Activated CD8-positive, alpha-beta T cell treated with anti-CD3 and anti-CD28 coated beads for 36 hours (primary cell): ENCODE data around the gene RGS9. TPM values are rescaled to one million over a fixed set of nuclear protein-coding genes. Genes with fewer than 3 reads are reported as not detected.
A peak's percentile ranks its signal among the peaks of the same experiment; 100 is the strongest.

Source experiments
- ATAC-seq: fragments of 200-7000 bp; cut with Tn5 transposase; one replicate; pipeline ENCODE4 v1.10.0; 2021; ENCODE audit warnings: mild to moderate bottlenecking, moderate library complexity
- CTCF ChIA-PET: fragments of 350-600 bp; sonication (Branson Sonifier 250); formaldehyde crosslinking; loops from one replicate; lab custom pipeline; 2021; ENCODE audit warnings: antibody characterized with exemption; lab: Charles Lee
- POLR2A ChIA-PET: fragments of 350-600 bp; sonication (Branson Sonifier 250); formaldehyde crosslinking; loops from one replicate; lab custom pipeline; 2021; ENCODE audit warnings: antibody characterized with exemption; lab: Charles Lee
- DNase-seq: peaks from one replicate; pipeline ENCODE4 v3.0.0-alpha.2; 2020
- H3K27ac Mint-ChIP-seq: one replicate; pipeline ENCODE4 v1.8.0; 2021; ENCODE audit warnings: mild to moderate bottlenecking, mixed read lengths
- H3K27me3 Mint-ChIP-seq: one replicate; pipeline ENCODE4 v1.8.0; 2021; ENCODE audit warnings: mixed read lengths
- H3K36me3 Mint-ChIP-seq: one replicate; pipeline ENCODE4 v1.8.0; 2021; ENCODE audit warnings: low read depth, mixed read lengths
- H3K4me1 Mint-ChIP-seq: one replicate; pipeline ENCODE4 v1.8.0; 2021; ENCODE audit warnings: low read depth, mixed read lengths
- H3K4me3 Mint-ChIP-seq: one replicate; pipeline ENCODE4 v1.8.0; 2021; ENCODE audit warnings: mild to moderate bottlenecking, moderate library complexity, mixed read lengths
- H3K9me3 Mint-ChIP-seq: one replicate; pipeline ENCODE4 v1.8.0; 2021; ENCODE audit warnings: mixed read lengths
- intact Hi-C: fragments of 100-400 bp; cut with micrococcal nuclease; formaldehyde crosslinking; loops from one replicate; pipeline ENCODE4 v1.10.0; 2022
- total RNA-seq, 2 experiments: library from RNA; stranded (reverse); gene quantifications; one replicate each; pipeline ENCODE4 v1.2.3, GENCODE V29; 2021
- TF ChIP-seq, protein P1 (sequence below): fragments of 200-600 bp; IDR thresholded peaks from one replicate; pipeline ENCODE4 v1.8.0; 2022; ENCODE audit warnings: antibody characterized with exemption, mild to moderate bottlenecking

The RGS9 gene
- total RNA-seq, 2 experiments from 2014 or later = 1.3 to 1.9 TPM

DNA sequence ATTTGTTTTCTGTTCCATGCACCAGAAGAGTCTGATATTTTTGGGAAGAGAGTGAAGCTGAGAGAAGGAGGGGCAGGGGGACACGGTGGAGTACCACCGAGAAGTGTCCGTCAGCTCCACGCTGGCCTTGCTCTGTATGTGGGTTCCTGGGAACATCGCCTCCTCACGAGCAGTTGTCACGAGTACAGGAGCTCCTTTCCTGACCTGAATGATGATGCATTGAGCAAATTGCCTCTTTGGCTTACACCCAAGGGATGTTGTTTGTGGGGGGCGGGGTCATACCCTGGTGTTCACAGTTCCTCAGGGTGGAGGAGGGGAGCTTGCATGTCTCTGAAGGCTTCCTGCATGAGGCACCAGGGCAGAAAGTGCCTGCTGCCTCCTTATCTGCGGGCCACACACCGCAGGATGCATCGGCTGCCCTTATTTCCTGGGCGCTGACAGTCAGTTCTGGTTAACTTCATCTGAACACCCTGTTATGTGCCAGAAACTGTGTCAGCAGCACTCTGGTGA lies 36.2 kb downstream of the RGS9 start:
- peak; percentile 96 for ATAC-seq
- no peaks in the 10 kb centered on the region for H3K27me3 Mint-ChIP-seq
- peak; percentile 83 for DNase-seq
- TF ChIP-seq, protein P1, sequence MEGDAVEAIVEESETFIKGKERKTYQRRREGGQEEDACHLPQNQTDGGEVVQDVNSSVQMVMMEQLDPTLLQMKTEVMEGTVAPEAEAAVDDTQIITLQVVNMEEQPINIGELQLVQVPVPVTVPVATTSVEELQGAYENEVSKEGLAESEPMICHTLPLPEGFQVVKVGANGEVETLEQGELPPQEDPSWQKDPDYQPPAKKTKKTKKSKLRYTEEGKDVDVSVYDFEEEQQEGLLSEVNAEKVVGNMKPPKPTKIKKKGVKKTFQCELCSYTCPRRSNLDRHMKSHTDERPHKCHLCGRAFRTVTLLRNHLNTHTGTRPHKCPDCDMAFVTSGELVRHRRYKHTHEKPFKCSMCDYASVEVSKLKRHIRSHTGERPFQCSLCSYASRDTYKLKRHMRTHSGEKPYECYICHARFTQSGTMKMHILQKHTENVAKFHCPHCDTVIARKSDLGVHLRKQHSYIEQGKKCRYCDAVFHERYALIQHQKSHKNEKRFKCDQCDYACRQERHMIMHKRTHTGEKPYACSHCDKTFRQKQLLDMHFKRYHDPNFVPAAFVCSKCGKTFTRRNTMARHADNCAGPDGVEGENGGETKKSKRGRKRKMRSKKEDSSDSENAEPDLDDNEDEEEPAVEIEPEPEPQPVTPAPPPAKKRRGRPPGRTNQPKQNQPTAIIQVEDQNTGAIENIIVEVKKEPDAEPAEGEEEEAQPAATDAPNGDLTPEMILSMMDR = no peak
- no peak overlapping the region for H3K4me3 Mint-ChIP-seq
- no peak overlapping the region for H3K27ac Mint-ChIP-seq
- CTCF ChIA-PET = interaction anchor here (1.2 to 2.2 kb wide), 4 partner anchors 9 to 254 kb away, joined by 3 to 4 read pairs (median 4); partner anchors contain the start of gene LRRC37A3
- POLR2A ChIA-PET = interaction anchor here (1.3 kb wide), 1 partner anchor 10 kb away, joined by 4 read pairs; no protein-coding TSS in a partner anchor
- H3K4me1 Mint-ChIP-seq = peaks cover 13% of the 10 kb centered on the region
- no peaks in the 10 kb centered on the region for H3K9me3 Mint-ChIP-seq
- no peaks in the 10 kb centered on the region for H3K36me3 Mint-ChIP-seq
- intact Hi-C loops = no loop called here

DNA sequence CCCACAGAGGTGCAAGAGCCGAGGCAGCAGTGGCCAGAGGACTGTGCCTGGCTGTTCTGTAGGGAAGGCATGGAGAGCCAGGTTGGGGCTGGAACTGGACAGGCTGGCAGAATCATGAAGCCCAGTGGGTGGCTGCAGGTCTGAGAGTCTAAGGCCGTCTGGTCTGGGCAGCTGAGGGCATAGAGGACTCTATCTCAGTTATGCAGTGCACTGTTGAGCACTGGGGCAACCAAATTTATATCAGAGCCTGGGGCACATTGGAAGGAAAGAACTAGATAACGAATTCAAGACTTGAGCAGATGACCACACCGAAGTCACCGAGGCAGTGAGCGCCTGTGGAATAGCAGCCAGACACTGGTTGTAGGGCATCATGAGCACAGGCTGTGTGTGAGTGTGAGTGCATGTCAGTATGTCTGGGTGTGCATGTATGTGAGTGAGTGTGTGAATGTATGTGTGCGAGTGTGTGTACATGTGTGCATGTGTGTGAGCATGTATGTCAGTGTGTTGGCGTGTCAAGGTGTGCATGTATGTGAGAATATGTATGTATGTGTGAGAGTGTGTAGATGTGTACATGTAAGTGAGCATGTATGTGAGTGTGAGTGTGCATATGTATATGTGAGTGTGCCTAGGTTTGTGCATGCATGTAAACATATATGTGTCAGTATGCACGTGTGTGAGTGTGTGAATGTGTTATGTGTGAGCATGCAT lies 37.0 kb downstream of the RGS9 start:
- ATAC-seq (peak; percentile 5), DNase-seq (no peak)
- TF ChIP-seq, protein P1 = no peak
- no peaks in the 10 kb centered on the region for H3K36me3 Mint-ChIP-seq
- H3K4me3 Mint-ChIP-seq = no peak overlapping the region
- ChIA-PET POLR2A (interaction anchor here (1.3 kb wide), 1 partner anchor 9 kb away, joined by 4 read pairs; no protein-coding TSS in a partner anchor), CTCF (interaction anchor here (1.3 kb wide), 1 partner anchor 255 kb away, joined by 3 read pairs; the partner anchor contains the start of gene LRRC37A3)
- intact Hi-C loops = no loop called here
- no peaks in the 10 kb centered on the region for H3K27me3 Mint-ChIP-seq
- no peaks in the 10 kb centered on the region for H3K9me3 Mint-ChIP-seq
- H3K27ac Mint-ChIP-seq = no peak overlapping the region
- H3K4me1 Mint-ChIP-seq = peaks cover 19% of the 10 kb centered on the region

DNA sequence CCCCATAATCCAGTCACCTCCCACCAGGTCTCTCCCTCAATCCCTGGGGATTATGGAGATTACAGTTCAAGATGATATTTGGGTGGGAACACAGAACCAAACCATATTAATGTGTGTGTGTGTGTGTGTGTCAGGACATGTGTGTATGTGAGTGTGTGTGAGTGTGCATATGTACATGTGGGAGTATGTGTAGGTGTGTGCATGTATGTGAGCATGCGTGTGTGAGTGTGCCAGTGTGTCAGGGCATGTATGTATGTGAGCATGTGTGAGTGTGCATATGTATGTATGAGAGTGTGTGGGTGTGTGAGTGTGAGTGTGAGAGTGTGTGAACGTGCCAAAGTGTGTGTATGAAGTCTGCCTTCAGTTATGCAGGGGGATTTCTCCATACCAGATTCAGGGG lies 37.8 kb downstream of the RGS9 start:
- no peak for DNase-seq
- peaks cover 27% of the 10 kb centered on the region for H3K4me1 Mint-ChIP-seq
- intact Hi-C loops = no loop called here
- POLR2A ChIA-PET = no interaction called here
- no peaks in the 10 kb centered on the region for H3K9me3 Mint-ChIP-seq
- no peak for ATAC-seq
- no peak overlapping the region for H3K4me3 Mint-ChIP-seq
- no peaks in the 10 kb centered on the region for H3K27me3 Mint-ChIP-seq
- H3K27ac Mint-ChIP-seq = no peak overlapping the region
- no peaks in the 10 kb centered on the region for H3K36me3 Mint-ChIP-seq
- TF ChIP-seq, protein P1 = no peak
- CTCF ChIA-PET = no interaction called here

DNA sequence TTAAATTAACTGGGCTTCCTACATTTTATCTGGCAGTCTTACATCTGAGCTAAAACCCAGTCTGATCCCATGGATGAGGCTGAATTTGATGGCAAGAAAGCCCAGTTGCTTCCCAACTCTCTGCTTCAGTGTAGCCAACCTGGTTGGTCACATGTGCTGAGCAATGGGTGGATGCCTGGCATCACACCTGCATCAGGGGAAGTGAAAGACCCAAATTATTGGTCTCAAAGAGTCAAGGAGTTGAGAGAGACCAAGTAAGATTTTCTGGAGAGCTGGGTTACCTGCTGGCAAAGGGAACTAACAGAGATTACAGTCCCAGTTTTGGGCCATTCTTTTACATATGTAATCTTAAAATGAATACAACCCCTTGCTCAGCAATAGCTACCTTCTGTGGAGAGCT lies 38.8 kb downstream of the RGS9 start:
- H3K4me1 Mint-ChIP-seq = peaks cover 37% of the 10 kb centered on the region
- H3K36me3 Mint-ChIP-seq = no peaks in the 10 kb centered on the region
- ChIA-PET CTCF (no interaction called here), POLR2A (no interaction called here)
- ATAC-seq (no peak), DNase-seq (no peak)
- intact Hi-C loops = no loop called here
- H3K4me3 Mint-ChIP-seq = no peak overlapping the region
- H3K9me3 Mint-ChIP-seq = no peaks in the 10 kb centered on the region
- H3K27ac Mint-ChIP-seq = no peak overlapping the region
- TF ChIP-seq, protein P1 = no peak
- no peaks in the 10 kb centered on the region for H3K27me3 Mint-ChIP-seq
